Stimulated activated CD4-positive, alpha-beta T cell treated with anti-CD3 and anti-CD28 coated beads, Interleukin-2, amount 100 ng/mL, for 4 hours (primary cell): Measurements from ENCODE around the gene LBX1.

ENCODE experiments used
- DNase-seq: peaks from one replicate; pipeline ENCODE4 v3.0.0-alpha.2; 2020; ENCODE audit warnings: low read depth

LBX1 gene

GRCh38 chr10:101241840-101242707 is 12.8 kb upstream of the LBX1 start:
- no peak for DNase-seq

GRCh38 chr10:101238732-101239105 is 9.5 kb upstream of the LBX1 start:
- DNase-seq = no peak

- no peak for DNase-seq
Measured at GRCh38 chr10:101237982-101238731, 8.9 kb upstream of the LBX1 start.

GRCh38 chr10:101237081-101237981 is 8.1 kb upstream of the LBX1 start:
- no peak for DNase-seq

- DNase-seq = no peak
Measured at GRCh38 chr10:101236376-101237080, 7.3 kb upstream of the LBX1 start.

GRCh38 chr10:101235766-101236165 is 6.5 kb upstream of the LBX1 start:
- DNase-seq = no peak

GRCh38 chr10:101234333-101234732 is 5.1 kb upstream of the LBX1 start:
- no peak for DNase-seq

GRCh38 chr10:101233863-101234262 is 4.6 kb upstream of the LBX1 start:
- no peak for DNase-seq

- DNase-seq = no peak
Measured at GRCh38 chr10:101233443-101233842, 4.2 kb upstream of the LBX1 start.

- DNase-seq = no peak
Measured at GRCh38 chr10:101231912-101232689, 2.8 kb upstream of the LBX1 start.

- no peak for DNase-seq
Measured at GRCh38 chr10:101231092-101231491, 1.8 kb upstream of the LBX1 start.

GRCh38 chr10:101230183-101230917 is 1.1 kb upstream of the LBX1 start:
- no peak for DNase-seq

- no peak for DNase-seq
Measured at GRCh38 chr10:101228966-101229265, 347 bp downstream of the LBX1 start.

- no peak for DNase-seq
Measured at GRCh38 chr10:101228153-101228965, 904 bp downstream of the LBX1 start.

GRCh38 chr10:101227429-101228152 is 1.7 kb downstream of the LBX1 start:
- DNase-seq = no peak

- no peak for DNase-seq
Measured at GRCh38 chr10:101226491-101227428, 2.5 kb downstream of the LBX1 start.

- no peak for DNase-seq
Measured at GRCh38 chr10:101225846-101226421, 3.3 kb downstream of the LBX1 start.
